Measurements from ENCODE around the gene LRRC37A2.
"Not testable (repeated sequence)": the region's sequence is repeated elsewhere in the genome, so short reads cannot be mapped to it uniquely, and the experiment has no call there.

The LRRC37A2 gene

GRCh38 chr17:46598344-46598931 lies 86.2 kb downstream of the LRRC37A2 start:
- not testable (repeated sequence) for DNase-seq

- DNase-seq, result not testable (repeated sequence)
Measured at GRCh38 chr17:46600767-46601166, 88.5 kb downstream of the LRRC37A2 start.

GRCh38 chr17:46603125-46603524 lies 90.9 kb downstream of the LRRC37A2 start:
- DNase-seq, result not testable (repeated sequence)
